K562 (cell line): ENCODE measurements around the gene MERTK. TPM values are rescaled to one million over a fixed set of nuclear protein-coding genes. Genes with fewer than 3 reads are reported as not detected.

ENCODE experiments used
- ATAC-seq: fragments of 200-7000 bp; cut with Tn5 transposase; 3 replicates; pipeline ENCODE4 v1.9.1; 2020; ENCODE audit warnings: moderate library complexity
- BruUV-seq: library from RNA; stranded (reverse); fragments of 400-500 nt; replicated peaks from 2 replicates; lab custom pipeline; 2021; lab: Mats Ljungman, UMichigan
- CTCF ChIA-PET: fragments of 300-600 bp; formaldehyde crosslinking; extraction: SDS; loops from one replicate; lab custom pipeline; 2021; ENCODE audit warnings: low intra/inter-chr PET ratio; lab: Yijun Ruan, JAX
- POLR2A ChIA-PET: fragments of 300-600, 350-650 bp; sonication (Branson Sonifier 250); formaldehyde crosslinking; extraction: SDS; loops from one replicate; lab custom pipeline; 2021; ENCODE audit warnings: antibody characterized with exemption, inconsistent platforms; lab: Yijun Ruan, JAX
- DNase-seq, 4 experiments: peaks; one replicate each; pipeline versions ENCODE4 v3.0.0 to v3.0.0-alpha.2; 2011 to 2018; ENCODE audit warnings: low spot score in 3 of 4, mixed read lengths in 3 of 4; ENCODE audit errors: extremely low read depth in 1 of 4
- FAIRE-seq: peaks from 2 replicates; lab custom pipeline; 2011; peaks lifted over from hg19 to GRCh38; lab: Jason Lieb, UNC
- H2AFZ ChIP-seq: 2 replicates; pipeline ENCODE4 v1.6.0; 2011; ENCODE audit warnings: low read depth, low read length, control low read depth, inconsistent platforms
- H3K27ac ChIP-seq: fragments of 200-600 bp; 3 replicates; pipeline ENCODE4 v1.8.0; 2011; ENCODE audit warnings: low read depth, mild to moderate bottlenecking, control low read depth, inconsistent platforms, low read length, moderate library complexity, mixed read lengths; ENCODE audit errors: extremely low read depth
- H3K27me3 ChIP-seq, 2 experiments: fragments of 300-600 bp in 1 of 2; 2 replicates in 1 of 2; 3 replicates in 1 of 2; pipeline versions ENCODE4 v1.6.0 to v1.8.0; 2011; ENCODE audit warnings: inconsistent platforms in 2 of 2, low read length in 2 of 2, mild to moderate bottlenecking in 1 of 2, mixed read lengths in 1 of 2, moderate library complexity in 1 of 2; ENCODE audit not compliant: control insufficient read depth in 2 of 2, insufficient read depth in 2 of 2
- H3K36me3 ChIP-seq: fragments of 300-600 bp; 3 replicates; pipeline ENCODE4 v1.8.0; 2011; ENCODE audit warnings: mild to moderate bottlenecking, low read length, inconsistent platforms; ENCODE audit not compliant: control insufficient read depth, insufficient read depth
- H3K4me1 ChIP-seq, 2 experiments: fragments of 200-600 bp in 1 of 2; replicated peaks in 1 of 2; 2 replicates in 1 of 2; 3 replicates in 1 of 2; pipeline versions ENCODE4 v1.5.1 to v1.8.0; 2011; ENCODE audit warnings: inconsistent platforms in 2 of 2, low read length in 2 of 2, mild to moderate bottlenecking in 1 of 2, mixed read lengths in 1 of 2, moderate library complexity in 1 of 2; ENCODE audit not compliant: control insufficient read depth in 2 of 2, insufficient read depth in 2 of 2
- H3K4me2 ChIP-seq: 2 replicates; pipeline ENCODE4 v1.6.1; 2011; ENCODE audit warnings: low read length, control low read depth, inconsistent platforms, mixed read lengths; ENCODE audit not compliant: insufficient read depth
- H3K4me3 ChIP-seq: fragments of 200-600 bp; sonication (generic), shearing (Covaris generic); 2 replicates; pipeline ENCODE4 v1.5.1; 2016; ENCODE audit warnings: control low read depth, inconsistent platforms
- H3K79me2 ChIP-seq: fragments of 200-600 bp; 3 replicates; pipeline ENCODE4 v1.8.0; 2011; ENCODE audit warnings: low read length, inconsistent platforms; ENCODE audit not compliant: control insufficient read depth, insufficient read depth
- H3K9ac ChIP-seq, 2 experiments: 2 replicates each; pipeline versions ENCODE4 v1.6.0 to v1.6.1; 2011; ENCODE audit warnings: low read depth in 2 of 2, low read length in 2 of 2, control low read depth in 1 of 2, inconsistent platforms in 1 of 2, mild to moderate bottlenecking in 1 of 2, mixed read lengths in 1 of 2; ENCODE audit not compliant: insufficient read depth in 1 of 2
- H3K9me1 ChIP-seq: one replicate; pipeline ENCODE4 v1.6.0; 2011; ENCODE audit warnings: inconsistent platforms, mild to moderate bottlenecking, low read length, moderate library complexity; ENCODE audit not compliant: control insufficient read depth, insufficient read depth
- H3K9me3 ChIP-seq: replicated peaks from 2 replicates; pipeline ENCODE4 v1.5.1; 2011; ENCODE audit warnings: low read depth, low read length, inconsistent platforms; ENCODE audit not compliant: control insufficient read depth, insufficient read depth
- H4K20me1 ChIP-seq: replicated peaks from 2 replicates; pipeline ENCODE4 v1.6.1; 2011; ENCODE audit warnings: low read length, inconsistent platforms, mixed read lengths; ENCODE audit not compliant: control insufficient read depth, insufficient read depth
- C11orf30 ChIP-seq: fragments of 450-650 bp; IDR thresholded peaks from 2 replicates; pipeline ENCODE4 v1.6.1; 2016; ENCODE audit warnings: low read depth, mild to moderate bottlenecking
- CBFA2T3 ChIP-seq: fragments of 450-650 bp; IDR thresholded peaks from 2 replicates; pipeline ENCODE4 v1.6.1; 2017
- CXXC5 ChIP-seq: fragments of 250-450 bp; sonication (Bioruptor Pico); IDR thresholded peaks from 2 replicates; pipeline ENCODE4 v1.8.0; 2022; ENCODE audit warnings: inconsistent platforms, mild to moderate bottlenecking, moderate library complexity
- HNRNPK ChIP-seq: fragments of 200-400 bp; formaldehyde crosslinking; IDR thresholded peaks from one replicate; pipeline ENCODE4 v1.6.1; 2018; ENCODE audit warnings: mild to moderate bottlenecking, low read depth, low read length; ENCODE audit not compliant: poor library complexity, severe bottlenecking
- KHSRP ChIP-seq: fragments of 450-650 bp; IDR thresholded peaks from 2 replicates; pipeline ENCODE4 v1.6.1; 2017
- RBM22 ChIP-seq: fragments of 200-400 bp; formaldehyde crosslinking; IDR thresholded peaks from 2 replicates; pipeline ENCODE4 v1.6.1; 2018; ENCODE audit warnings: low read length, low read depth; ENCODE audit not compliant: poor library complexity, severe bottlenecking
- SAP30 ChIP-seq: fragments of 200-600 bp; sonication (generic); IDR thresholded peaks from 2 replicates; pipeline ENCODE4 v1.6.1; 2012; ENCODE audit warnings: borderline replicate concordance, low read depth, mild to moderate bottlenecking, moderate library complexity, low read length, control low read depth, inconsistent platforms; ENCODE audit not compliant: insufficient read depth, poor library complexity, severe bottlenecking
- ZKSCAN3 ChIP-seq: fragments of 250-450 bp; sonication (Bioruptor Pico); IDR thresholded peaks from 2 replicates; pipeline ENCODE4 v1.4.0; 2020
- ZSCAN29 ChIP-seq: fragments of 450-650 bp; IDR thresholded peaks from 2 replicates; pipeline ENCODE4 v1.6.1; 2017
- WGBS: fragments of 100-300 bp; shearing (Covaris generic); methylation state at CpG from one replicate; pipeline ENCODE4 v1.1.6; 2016; ENCODE audit warnings: low coverage, mixed read lengths; ENCODE audit not compliant: insufficient coverage; ENCODE audit errors: missing lambda C conversion rate; 5-methylcytosine and 5-hydroxymethylcytosine counted together
- in situ Hi-C: fragments of 300-500 bp; cut with MboI; formaldehyde crosslinking; loops from 4 replicates; pipeline ENCODE4 v1.15.0; 2018; ENCODE audit warnings: inconsistent platforms, mixed read lengths
- intact Hi-C: fragments of 100-400 bp; cut with micrococcal nuclease; formaldehyde crosslinking; loops from 2 replicates; pipeline ENCODE4 v1.14.2; 2022
- polyA plus RNA-seq, 8 experiments: library from polyadenylated mRNA; depleted of rRNA in 4 of 8; stranded (reverse) in 5 of 8; unstranded in 3 of 8; fragments of >200 nt; fragmentation: Nextera tagmentation in 2 of 8; fragmentation: Illumina TruSeq in 1 of 8; extraction: Ambion mirVana in 2 of 8; extraction: Trizol in 1 of 8; gene quantifications; 2 replicates each; pipeline versions ENCODE4 v1.2.1 to v1.2.3, GENCODE V29; 2011 to 2014; ENCODE audit warnings: inconsistent platforms in 1 of 8, missing spikeins in 1 of 8
- total RNA-seq, 7 experiments: library from RNA; depleted of rRNA in 6 of 7; stranded (reverse); fragments of >200 nt in 6 of 7; fragmentation: Illumina TruSeq in 2 of 7; extraction: Trizol in 2 of 7; gene quantifications; 2 replicates each; pipeline versions ENCODE4 v1.2.1 to v1.2.3, GENCODE V29; 2011 to 2021; ENCODE audit warnings: low replicate concordance in 1 of 7
- TF ChIP-seq, protein P1 (sequence below): fragments of 250-450 bp; sonication (Bioruptor Pico); IDR thresholded peaks from 2 replicates; pipeline ENCODE4 v1.4.0; 2020; ENCODE audit warnings: mild to moderate bottlenecking, moderate library complexity
- TF ChIP-seq, protein P2 (sequence below): fragments of 450-650 bp; formaldehyde crosslinking; IDR thresholded peaks from 2 replicates; pipeline ENCODE4 v1.4.0; 2022; ENCODE audit warnings: missing genetic modification characterization

The MERTK gene
- total and polyA plus RNA-seq, 9 of the 15 experiments (the other 6 are each of a cell fraction or from before 2014, with no cell fraction given): 0.23 to 1.6 (median 0.74) TPM

DNA sequence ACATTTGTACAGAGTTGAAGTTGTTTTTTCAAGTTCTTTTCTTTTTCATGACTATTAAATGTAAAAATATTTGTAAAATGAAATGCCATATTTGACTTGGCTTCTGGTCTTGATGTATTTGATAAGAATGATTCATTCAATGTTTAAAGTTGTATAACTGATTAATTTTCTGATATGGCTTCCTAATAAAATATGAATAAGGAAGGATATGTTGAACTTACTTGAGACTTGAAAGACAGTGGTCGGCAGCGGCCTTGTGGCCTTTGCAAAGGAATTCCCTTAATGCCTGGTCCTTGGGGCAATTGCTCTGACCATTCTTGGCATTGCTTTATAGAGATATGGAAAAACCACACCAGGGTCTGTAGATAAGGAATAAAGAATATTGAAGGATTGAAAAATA, 130.8 kb downstream of the MERTK start:
- Histone ChIP-seq H3K27ac (no peak overlapping the region), H3K27me3 (no peaks in the 10 kb centered on the region; a peak in 1 of 5 replicates), H3K4me2 (no peak overlapping the region), H4K20me1 (no peaks in the 10 kb centered on the region), H3K4me1 (peaks cover 3 to 8% of the 10 kb centered on the region in 2 experiments; a peak in 3 of 5 replicates), H3K36me3 (no peaks in the 10 kb centered on the region), H3K4me3 (no peak overlapping the region), H3K79me2 (no peaks in the 10 kb centered on the region), H3K9me1 (no peaks in the 10 kb centered on the region), H3K9me3 (no peaks in the 10 kb centered on the region), H2AFZ (no peak overlapping the region), H3K9ac (no peak overlapping the region)
- WGBS: 84% methylated on average over 2 of the region's 2 CpGs
- TF ChIP-seq CBFA2T3 (peak; percentile 11; the same call in 1 of the 2 replicates), CXXC5 (no peak), ZKSCAN3 (CRISPR knock-in tag) (no peak)
- in situ Hi-C loops (no loop called here), intact Hi-C loops (no loop called here)
- DNase-seq (no peak), FAIRE-seq (no peak), ATAC-seq (no peak)
- BruUV-seq: no TSS peak
- POLR2A ChIA-PET: no interaction called here
- CTCF ChIA-PET: no interaction called here

DNA sequence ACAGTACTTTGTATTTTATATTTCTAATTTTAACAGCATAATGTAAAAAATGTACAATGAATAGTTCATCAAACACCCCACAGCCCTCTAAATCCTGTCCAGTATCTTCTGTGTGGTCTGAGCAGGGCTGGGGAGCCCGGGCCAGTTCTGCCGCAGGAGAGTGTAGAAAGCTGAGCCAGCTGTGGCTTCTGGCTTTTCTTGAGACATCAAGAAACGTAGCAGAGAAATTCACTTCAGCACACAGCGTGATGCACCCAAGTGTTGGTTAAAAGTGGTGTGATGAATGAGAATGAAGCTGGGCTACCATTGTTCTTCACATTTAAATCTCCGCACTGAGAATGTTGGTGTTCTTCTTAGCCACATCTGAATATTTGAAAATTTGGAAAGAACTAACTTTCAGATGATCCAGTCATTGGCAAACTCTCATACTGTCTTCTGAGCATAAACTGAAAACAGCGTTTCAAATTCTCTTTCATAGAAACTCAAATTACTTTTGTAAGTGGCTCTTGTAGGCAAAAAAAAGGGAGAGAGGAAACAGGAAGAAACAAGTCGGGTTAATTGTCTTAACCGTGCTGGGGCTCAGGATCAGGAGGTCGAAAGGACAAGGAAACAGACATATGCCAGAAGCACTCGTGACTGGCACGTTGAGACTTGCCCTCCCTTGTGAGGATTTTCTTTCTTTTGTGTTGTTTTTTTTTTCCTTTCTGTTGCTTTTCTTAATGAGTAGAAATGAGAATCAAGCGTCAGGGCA, 133.2 kb downstream of the MERTK start:
- no peak overlapping the region for H3K4me3 ChIP-seq
- H2AFZ ChIP-seq: peak overlapping the region; percentile 30
- no peak for DNase-seq
- H3K4me2 ChIP-seq: no peak overlapping the region
- WGBS: 25% methylated on average over 10 of the region's 12 CpGs
- no peaks in the 10 kb centered on the region for H4K20me1 ChIP-seq
- intact Hi-C loops: no loop called here
- no peak for FAIRE-seq
- no peak overlapping the region for H3K9ac ChIP-seq
- peaks cover 0 to 3% of the 10 kb centered on the region in 2 experiments; a peak in 2 of 5 replicates for H3K4me1 ChIP-seq
- ChIA-PET POLR2A (interaction anchor here (0.7 kb wide), 1 partner anchor 134 kb away, joined by 3 read pairs; no protein-coding TSS in a partner anchor), CTCF (no interaction called here)
- H3K36me3 ChIP-seq: no peaks in the 10 kb centered on the region
- no peaks in the 10 kb centered on the region for H3K79me2 ChIP-seq
- no peaks in the 10 kb centered on the region; a peak in 1 of 5 replicates for H3K27me3 ChIP-seq
- no peak overlapping the region for H3K27ac ChIP-seq
- in situ Hi-C loops: loop anchor here (5.0 kb wide), 1 partner anchor 124 kb away; no protein-coding TSS in a partner anchor
- no peaks in the 10 kb centered on the region for H3K9me1 ChIP-seq
- BruUV-seq: no TSS peak
- peak; percentile 52; the same call in 2 of the 3 replicates for ATAC-seq
- 0 out of 2 replicates have a peak, but pooled peaks cover 4% of the 10 kb centered on the region for H3K9me3 ChIP-seq
- TF ChIP-seq, protein P1, sequence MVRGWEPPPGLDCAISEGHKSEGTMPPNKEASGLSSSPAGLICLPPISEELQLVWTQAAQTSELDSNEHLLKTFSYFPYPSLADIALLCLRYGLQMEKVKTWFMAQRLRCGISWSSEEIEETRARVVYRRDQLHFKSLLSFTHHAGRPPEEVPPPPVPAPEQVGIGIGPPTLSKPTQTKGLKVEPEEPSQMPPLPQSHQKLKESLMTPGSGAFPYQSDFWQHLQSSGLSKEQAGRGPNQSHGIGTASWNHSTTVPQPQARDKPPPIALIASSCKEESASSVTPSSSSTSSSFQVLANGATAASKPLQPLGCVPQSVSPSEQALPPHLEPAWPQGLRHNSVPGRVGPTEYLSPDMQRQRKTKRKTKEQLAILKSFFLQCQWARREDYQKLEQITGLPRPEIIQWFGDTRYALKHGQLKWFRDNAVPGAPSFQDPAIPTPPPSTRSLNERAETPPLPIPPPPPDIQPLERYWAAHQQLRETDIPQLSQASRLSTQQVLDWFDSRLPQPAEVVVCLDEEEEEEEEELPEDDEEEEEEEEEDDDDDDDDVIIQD: no peak
- TF ChIP-seq ZSCAN29 (no peak), KHSRP (no peak), SAP30 (no peak), RBM22 (no peak), HNRNPK (no peak), C11orf30 (no peak)
- TF ChIP-seq, protein P2, sequence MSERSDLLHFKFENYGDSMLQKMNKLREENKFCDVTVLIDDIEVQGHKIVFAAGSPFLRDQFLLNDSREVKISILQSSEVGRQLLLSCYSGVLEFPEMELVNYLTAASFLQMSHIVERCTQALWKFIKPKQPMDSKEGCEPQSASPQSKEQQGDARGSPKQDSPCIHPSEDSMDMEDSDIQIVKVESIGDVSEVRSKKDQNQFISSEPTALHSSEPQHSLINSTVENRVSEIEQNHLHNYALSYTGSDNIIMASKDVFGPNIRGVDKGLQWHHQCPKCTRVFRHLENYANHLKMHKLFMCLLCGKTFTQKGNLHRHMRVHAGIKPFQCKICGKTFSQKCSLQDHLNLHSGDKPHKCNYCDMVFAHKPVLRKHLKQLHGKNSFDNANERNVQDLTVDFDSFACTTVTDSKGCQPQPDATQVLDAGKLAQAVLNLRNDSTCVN (CRISPR knock-in tag): no peak
